K562 (cell line): ENCODE data around the gene PTPN5. TPM values are rescaled to one million over a fixed set of nuclear protein-coding genes. Genes with fewer than 3 reads are reported as not detected.

Experiments used
- BRCA1 ChIP-seq, 2 experiments: fragments of 450-650 bp in 1 of 2; sonication (generic) in 1 of 2; formaldehyde crosslinking in 1 of 2; IDR thresholded peaks; 2 replicates each; pipeline versions ENCODE4 v1.5.0 to v1.6.1; 2017 to 2020; ENCODE audit warnings: mild to moderate bottlenecking in 1 of 2, missing genetic modification reagents in 1 of 2
- CSDE1 ChIP-seq, 2 experiments: fragments of 450-650 bp; IDR thresholded peaks; 2 replicates each; pipeline ENCODE4 v1.6.1; 2016; ENCODE audit warnings: mild to moderate bottlenecking in 1 of 2
- ELF1 ChIP-seq: fragments of 200-800 bp; sonication (Bioruptor generic); IDR thresholded peaks from 2 replicates; pipeline ENCODE4 v1.6.1; 2016; ENCODE audit warnings: missing genetic modification characterization, missing compliant biosample characterization
- ESRRB ChIP-seq: fragments of 250-450 bp; sonication (Bioruptor Pico); IDR thresholded peaks from 2 replicates; pipeline ENCODE4 v1.5.0; 2020; ENCODE audit warnings: mild to moderate bottlenecking, moderate library complexity, borderline replicate concordance
- MTA1 ChIP-seq: fragments of 450-650 bp; IDR thresholded peaks from 2 replicates; pipeline ENCODE4 v1.6.1; 2017; ENCODE audit warnings: borderline replicate concordance
- NR1H2 ChIP-seq: sonication (generic); formaldehyde crosslinking; IDR thresholded peaks from 2 replicates; pipeline ENCODE4 v1.4.0; 2020; ENCODE audit warnings: mild to moderate bottlenecking, missing genetic modification reagents
- PHF8 ChIP-seq: fragments of 200-600 bp; sonication (generic); IDR thresholded peaks from 2 replicates; pipeline ENCODE4 v1.6.1; 2012; ENCODE audit warnings: mixed run types, mild to moderate bottlenecking, inconsistent platforms, low read length, moderate library complexity, borderline replicate concordance
- SAFB ChIP-seq: fragments of 200-400 bp; formaldehyde crosslinking; IDR thresholded peaks from 2 replicates; pipeline ENCODE4 v1.6.1; 2017; ENCODE audit warnings: low read depth, low read length, borderline replicate concordance
- SP1 ChIP-seq: sonication (generic); formaldehyde crosslinking; IDR thresholded peaks from 2 replicates; pipeline ENCODE4 v1.8.1; 2022; ENCODE audit warnings: mild to moderate bottlenecking, missing genetic modification reagents
- STAG1 ChIP-seq: sonication (generic); formaldehyde crosslinking; IDR thresholded peaks from 2 replicates; pipeline ENCODE4 v1.5.0; 2020; ENCODE audit warnings: missing genetic modification reagents, borderline replicate concordance
- ZNF696 ChIP-seq: fragments of 250-450 bp; sonication (Bioruptor Pico); conservative IDR thresholded peaks from 2 replicates; pipeline ENCODE4 v1.4.0; 2020; ENCODE audit warnings: mild to moderate bottlenecking, moderate library complexity
- polyA plus RNA-seq, 8 experiments: library from polyadenylated mRNA; depleted of rRNA in 4 of 8; stranded (reverse) in 5 of 8; unstranded in 3 of 8; fragments of >200 nt; fragmentation: Nextera tagmentation in 2 of 8; fragmentation: Illumina TruSeq in 1 of 8; extraction: Ambion mirVana in 2 of 8; extraction: Trizol in 1 of 8; gene quantifications; 2 replicates each; pipeline versions ENCODE4 v1.2.1 to v1.2.3, GENCODE V29; 2011 to 2014; ENCODE audit warnings: inconsistent platforms in 1 of 8, missing spikeins in 1 of 8
- total RNA-seq, 7 experiments: library from RNA; depleted of rRNA in 6 of 7; stranded (reverse); fragments of >200 nt in 6 of 7; fragmentation: Illumina TruSeq in 2 of 7; extraction: Trizol in 2 of 7; gene quantifications; 2 replicates each; pipeline versions ENCODE4 v1.2.1 to v1.2.3, GENCODE V29; 2011 to 2021; ENCODE audit warnings: low replicate concordance in 1 of 7
- TF ChIP-seq, protein P1 (sequence below), 2 experiments: fragments of 450-650 bp in 1 of 2; IDR thresholded peaks; 2 replicates each; pipeline ENCODE4 v1.6.1; 2011 to 2017; ENCODE audit warnings: low read depth in 2 of 2, antibody characterized with exemption in 1 of 2, borderline replicate concordance in 1 of 2, low read length in 1 of 2, mild to moderate bottlenecking in 1 of 2, mixed read lengths in 1 of 2; ENCODE audit not compliant: control insufficient read depth in 1 of 2
- TF ChIP-seq, protein P2 (sequence below): IDR thresholded peaks from 2 replicates; pipeline ENCODE4 v1.6.1; 2014; ENCODE audit warnings: antibody characterized with exemption
- TF ChIP-seq, protein P3 (sequence below): fragments of 150-350 bp; IDR thresholded peaks from 2 replicates; pipeline ENCODE4 v1.6.1; 2014; ENCODE audit warnings: low read depth, mild to moderate bottlenecking, low read length, borderline replicate concordance
- TF ChIP-seq, protein P4 (sequence below), 2 experiments: IDR thresholded peaks; 2 replicates each; pipeline ENCODE4 v1.6.1; 2012; ENCODE audit warnings: improper control_type of control experiment in 2 of 2, low read depth in 2 of 2, low read length in 2 of 2, borderline replicate concordance in 1 of 2

The PTPN5 gene
- total and polyA plus RNA-seq, 9 of the 15 experiments (the other 6 are each of a cell fraction or from before 2014, with no cell fraction given), result not detected

DNA sequence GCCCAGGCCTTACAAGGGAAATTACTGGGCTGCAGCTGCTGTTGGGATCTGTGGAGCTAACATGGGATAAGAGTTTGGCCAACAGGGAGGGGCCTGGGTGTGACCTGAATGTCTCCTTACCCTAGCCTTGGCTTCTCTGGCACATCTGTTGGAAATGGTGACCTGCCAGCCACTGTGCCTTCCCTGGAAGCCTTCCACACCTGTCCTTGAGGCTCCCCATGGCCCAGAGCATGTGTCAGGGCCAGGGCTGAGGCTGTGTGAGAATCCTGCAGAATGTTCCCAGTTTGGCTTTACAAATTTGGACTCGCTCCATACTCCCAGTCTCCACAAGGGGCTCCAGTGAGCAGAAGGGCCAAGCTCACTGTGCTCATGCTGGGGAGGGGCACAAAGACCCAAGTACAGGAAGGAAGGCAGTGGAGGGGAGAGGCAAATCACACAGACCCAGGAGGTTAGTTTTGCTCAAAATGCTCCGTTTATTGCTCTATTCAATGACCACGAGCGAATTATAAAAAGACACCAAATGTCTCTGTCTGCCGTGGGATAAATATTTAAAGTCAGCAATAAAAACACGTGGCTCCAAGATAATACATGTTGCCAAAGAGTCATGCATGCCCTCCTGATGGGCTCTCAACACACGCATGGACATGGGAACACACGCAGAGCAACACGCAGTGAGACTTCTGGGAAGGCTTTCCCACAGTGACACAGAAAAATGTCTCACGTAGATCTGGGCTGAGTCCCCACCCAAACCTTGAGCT lies 63.9 kb downstream of the PTPN5 start (continued):
- TF ChIP-seq, protein P1, sequence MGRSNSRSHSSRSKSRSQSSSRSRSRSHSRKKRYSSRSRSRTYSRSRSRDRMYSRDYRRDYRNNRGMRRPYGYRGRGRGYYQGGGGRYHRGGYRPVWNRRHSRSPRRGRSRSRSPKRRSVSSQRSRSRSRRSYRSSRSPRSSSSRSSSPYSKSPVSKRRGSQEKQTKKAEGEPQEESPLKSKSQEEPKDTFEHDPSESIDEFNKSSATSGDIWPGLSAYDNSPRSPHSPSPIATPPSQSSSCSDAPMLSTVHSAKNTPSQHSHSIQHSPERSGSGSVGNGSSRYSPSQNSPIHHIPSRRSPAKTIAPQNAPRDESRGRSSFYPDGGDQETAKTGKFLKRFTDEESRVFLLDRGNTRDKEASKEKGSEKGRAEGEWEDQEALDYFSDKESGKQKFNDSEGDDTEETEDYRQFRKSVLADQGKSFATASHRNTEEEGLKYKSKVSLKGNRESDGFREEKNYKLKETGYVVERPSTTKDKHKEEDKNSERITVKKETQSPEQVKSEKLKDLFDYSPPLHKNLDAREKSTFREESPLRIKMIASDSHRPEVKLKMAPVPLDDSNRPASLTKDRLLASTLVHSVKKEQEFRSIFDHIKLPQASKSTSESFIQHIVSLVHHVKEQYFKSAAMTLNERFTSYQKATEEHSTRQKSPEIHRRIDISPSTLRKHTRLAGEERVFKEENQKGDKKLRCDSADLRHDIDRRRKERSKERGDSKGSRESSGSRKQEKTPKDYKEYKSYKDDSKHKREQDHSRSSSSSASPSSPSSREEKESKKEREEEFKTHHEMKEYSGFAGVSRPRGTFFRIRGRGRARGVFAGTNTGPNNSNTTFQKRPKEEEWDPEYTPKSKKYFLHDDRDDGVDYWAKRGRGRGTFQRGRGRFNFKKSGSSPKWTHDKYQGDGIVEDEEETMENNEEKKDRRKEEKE (IDR thresholded peaks at IDR 0.05; ENCODE audit: borderline replicate concordance in 1 of 2, control insufficient read depth in 1 of 2, low read depth in 2 of 2, low read length in 1 of 2), result no peak
- TF ChIP-seq ELF1 (tag) (no peak), CSDE1 (IDR thresholded peaks at IDR 0.05) (no peak), PHF8 (no peak), ESRRB (CRISPR knock-in tag) (no peak), BRCA1 (IDR thresholded peaks at IDR 0.05) (no peak), BRCA1 (CRISPR knock-in tag; IDR thresholded peaks at IDR 0.05) (no peak), ZNF696 (CRISPR knock-in tag) (no peak), SP1 (CRISPR knock-in tag) (no peak), SAFB (no peak), STAG1 (no peak), MTA1 (no peak), NR1H2 (CRISPR knock-in tag) (no peak)
- TF ChIP-seq, protein P2, sequence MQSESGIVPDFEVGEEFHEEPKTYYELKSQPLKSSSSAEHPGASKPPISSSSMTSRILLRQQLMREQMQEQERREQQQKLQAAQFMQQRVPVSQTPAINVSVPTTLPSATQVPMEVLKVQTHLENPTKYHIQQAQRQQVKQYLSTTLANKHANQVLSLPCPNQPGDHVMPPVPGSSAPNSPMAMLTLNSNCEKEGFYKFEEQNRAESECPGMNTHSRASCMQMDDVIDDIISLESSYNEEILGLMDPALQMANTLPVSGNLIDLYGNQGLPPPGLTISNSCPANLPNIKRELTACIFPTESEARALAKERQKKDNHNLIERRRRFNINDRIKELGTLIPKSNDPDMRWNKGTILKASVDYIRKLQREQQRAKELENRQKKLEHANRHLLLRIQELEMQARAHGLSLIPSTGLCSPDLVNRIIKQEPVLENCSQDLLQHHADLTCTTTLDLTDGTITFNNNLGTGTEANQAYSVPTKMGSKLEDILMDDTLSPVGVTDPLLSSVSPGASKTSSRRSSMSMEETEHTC, result no peak
- TF ChIP-seq, protein P3, sequence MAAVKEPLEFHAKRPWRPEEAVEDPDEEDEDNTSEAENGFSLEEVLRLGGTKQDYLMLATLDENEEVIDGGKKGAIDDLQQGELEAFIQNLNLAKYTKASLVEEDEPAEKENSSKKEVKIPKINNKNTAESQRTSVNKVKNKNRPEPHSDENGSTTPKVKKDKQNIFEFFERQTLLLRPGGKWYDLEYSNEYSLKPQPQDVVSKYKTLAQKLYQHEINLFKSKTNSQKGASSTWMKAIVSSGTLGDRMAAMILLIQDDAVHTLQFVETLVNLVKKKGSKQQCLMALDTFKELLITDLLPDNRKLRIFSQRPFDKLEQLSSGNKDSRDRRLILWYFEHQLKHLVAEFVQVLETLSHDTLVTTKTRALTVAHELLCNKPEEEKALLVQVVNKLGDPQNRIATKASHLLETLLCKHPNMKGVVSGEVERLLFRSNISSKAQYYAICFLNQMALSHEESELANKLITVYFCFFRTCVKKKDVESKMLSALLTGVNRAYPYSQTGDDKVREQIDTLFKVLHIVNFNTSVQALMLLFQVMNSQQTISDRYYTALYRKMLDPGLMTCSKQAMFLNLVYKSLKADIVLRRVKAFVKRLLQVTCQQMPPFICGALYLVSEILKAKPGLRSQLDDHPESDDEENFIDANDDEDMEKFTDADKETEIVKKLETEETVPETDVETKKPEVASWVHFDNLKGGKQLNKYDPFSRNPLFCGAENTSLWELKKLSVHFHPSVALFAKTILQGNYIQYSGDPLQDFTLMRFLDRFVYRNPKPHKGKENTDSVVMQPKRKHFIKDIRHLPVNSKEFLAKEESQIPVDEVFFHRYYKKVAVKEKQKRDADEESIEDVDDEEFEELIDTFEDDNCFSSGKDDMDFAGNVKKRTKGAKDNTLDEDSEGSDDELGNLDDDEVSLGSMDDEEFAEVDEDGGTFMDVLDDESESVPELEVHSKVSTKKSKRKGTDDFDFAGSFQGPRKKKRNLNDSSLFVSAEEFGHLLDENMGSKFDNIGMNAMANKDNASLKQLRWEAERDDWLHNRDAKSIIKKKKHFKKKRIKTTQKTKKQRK, result no peak
- TF ChIP-seq, protein P4, sequence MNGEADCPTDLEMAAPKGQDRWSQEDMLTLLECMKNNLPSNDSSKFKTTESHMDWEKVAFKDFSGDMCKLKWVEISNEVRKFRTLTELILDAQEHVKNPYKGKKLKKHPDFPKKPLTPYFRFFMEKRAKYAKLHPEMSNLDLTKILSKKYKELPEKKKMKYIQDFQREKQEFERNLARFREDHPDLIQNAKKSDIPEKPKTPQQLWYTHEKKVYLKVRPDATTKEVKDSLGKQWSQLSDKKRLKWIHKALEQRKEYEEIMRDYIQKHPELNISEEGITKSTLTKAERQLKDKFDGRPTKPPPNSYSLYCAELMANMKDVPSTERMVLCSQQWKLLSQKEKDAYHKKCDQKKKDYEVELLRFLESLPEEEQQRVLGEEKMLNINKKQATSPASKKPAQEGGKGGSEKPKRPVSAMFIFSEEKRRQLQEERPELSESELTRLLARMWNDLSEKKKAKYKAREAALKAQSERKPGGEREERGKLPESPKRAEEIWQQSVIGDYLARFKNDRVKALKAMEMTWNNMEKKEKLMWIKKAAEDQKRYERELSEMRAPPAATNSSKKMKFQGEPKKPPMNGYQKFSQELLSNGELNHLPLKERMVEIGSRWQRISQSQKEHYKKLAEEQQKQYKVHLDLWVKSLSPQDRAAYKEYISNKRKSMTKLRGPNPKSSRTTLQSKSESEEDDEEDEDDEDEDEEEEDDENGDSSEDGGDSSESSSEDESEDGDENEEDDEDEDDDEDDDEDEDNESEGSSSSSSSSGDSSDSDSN (IDR thresholded peaks at IDR 0.05; ENCODE audit: borderline replicate concordance in 1 of 2, low read depth in 2 of 2, low read length in 2 of 2), result no peak
